Measurements from ENCODE around the gene MAGEA2B. TPM values are rescaled to one million over a fixed set of nuclear protein-coding genes. Genes with fewer than 3 reads are reported as not detected.
"Not testable (repeated sequence)": the region's sequence is repeated elsewhere in the genome, so short reads cannot be mapped to it uniquely, and the experiment has no call there.

The MAGEA2B gene
- total and polyA plus RNA-seq, 2 experiments from 2014 or later = not detected

DNA sequence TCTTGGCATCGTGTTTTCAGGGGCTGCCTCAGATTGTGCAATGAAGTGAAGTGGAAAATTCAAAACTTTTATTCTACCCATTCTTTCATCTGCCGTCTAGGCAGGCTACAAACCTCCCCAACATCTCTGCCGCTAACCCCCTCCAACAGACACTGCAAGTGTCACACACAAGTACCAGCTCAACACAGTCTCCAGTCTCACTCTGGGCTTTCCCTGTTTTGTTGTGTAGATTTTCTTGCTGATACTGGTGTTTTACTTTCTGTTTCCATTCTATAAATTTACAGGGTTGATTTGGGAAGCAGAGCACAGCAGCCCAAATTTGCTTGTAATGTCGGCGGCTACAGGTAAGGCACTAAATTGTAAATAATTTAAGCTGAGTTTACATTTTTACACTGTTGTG, 40.4 kb downstream of the MAGEA2B start:
- not testable (repeated sequence) for H2AFZ ChIP-seq; H3K4me2 ChIP-seq; H3K27ac ChIP-seq; H3K79me2 ChIP-seq; H4K20me1 ChIP-seq (ENCODE audit: insufficient read depth, poor library complexity, severe bottlenecking); H3K4me1 ChIP-seq (ENCODE audit: insufficient read depth); H3K4me3 ChIP-seq; DNase-seq (ENCODE audit: low spot score); H3K36me3 ChIP-seq (replicated peaks; ENCODE audit: insufficient read depth, low read depth); H3K9me2 ChIP-seq (replicated peaks; ENCODE audit: insufficient read depth); H3K27me3 ChIP-seq; H3K9me3 ChIP-seq (ENCODE audit: low read depth)
- WGBS (ENCODE audit: low lambda C conversion rate, missing lambda C conversion rate) = no CpG with 5 or more reads among the region's 5 CpGs

DNA sequence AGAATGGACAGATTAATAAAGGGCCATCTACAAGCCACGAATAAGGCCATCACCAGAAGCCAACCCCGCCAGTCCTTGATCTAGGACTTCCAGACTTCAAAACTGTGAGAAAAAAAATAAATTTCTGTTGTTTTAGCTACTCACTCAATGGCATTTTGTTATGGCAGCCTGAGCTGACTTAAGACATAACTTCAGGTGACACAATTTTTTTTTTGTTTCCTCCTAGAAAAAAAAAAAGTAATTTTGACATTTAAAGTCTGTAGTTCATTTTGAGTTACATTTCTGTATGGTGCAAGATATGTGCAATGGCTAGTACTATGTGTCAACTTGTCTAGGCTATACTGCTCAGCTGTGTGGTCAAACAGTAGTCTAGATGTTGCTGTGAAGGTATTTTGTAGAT, 44.5 kb downstream of the MAGEA2B start, which contains the start of gene CSAG3:
Gene CSAG3, plus strand, starts transcription at position 301 of the 400 bp plus-strand sequence.
- H4K20me1 ChIP-seq (ENCODE audit: insufficient read depth, poor library complexity, severe bottlenecking); H3K9me3 ChIP-seq (ENCODE audit: low read depth); H3K9me2 ChIP-seq (replicated peaks; ENCODE audit: insufficient read depth); H3K4me1 ChIP-seq (ENCODE audit: insufficient read depth); H2AFZ ChIP-seq; H3K4me2 ChIP-seq; H3K79me2 ChIP-seq; H3K27me3 ChIP-seq; H3K36me3 ChIP-seq (replicated peaks; ENCODE audit: insufficient read depth, low read depth); H3K27ac ChIP-seq; DNase-seq (ENCODE audit: low spot score); H3K4me3 ChIP-seq: not testable (repeated sequence)
- WGBS (ENCODE audit: low lambda C conversion rate, missing lambda C conversion rate) = no CpG with 5 or more reads among the region's 2 CpGs

DNA sequence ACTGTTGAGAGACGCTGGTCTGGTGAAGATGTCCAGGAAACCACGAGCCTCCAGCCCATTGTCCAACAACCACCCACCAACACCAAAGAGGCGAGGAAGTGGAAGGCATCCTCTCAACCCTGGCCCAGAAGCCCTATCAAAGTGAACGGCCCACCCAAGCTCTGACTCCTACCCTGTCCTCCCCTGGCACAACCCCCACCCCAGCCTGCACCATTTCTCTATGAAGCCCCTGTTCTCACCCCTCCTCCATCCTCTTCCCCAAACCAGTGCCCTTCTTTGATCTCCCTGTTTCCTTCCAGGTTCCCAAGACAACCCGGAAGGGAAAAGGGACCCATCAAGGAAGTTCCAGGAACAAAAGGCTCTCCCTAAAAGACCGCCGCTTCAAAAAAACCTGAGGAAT, 45.1 kb downstream of the MAGEA2B start:
- not testable (repeated sequence) for H3K4me3 ChIP-seq; H3K4me1 ChIP-seq (ENCODE audit: insufficient read depth); H3K27ac ChIP-seq; H3K4me2 ChIP-seq; H3K9me2 ChIP-seq (replicated peaks; ENCODE audit: insufficient read depth); H3K9me3 ChIP-seq (ENCODE audit: low read depth); H4K20me1 ChIP-seq (ENCODE audit: insufficient read depth, poor library complexity, severe bottlenecking); H3K79me2 ChIP-seq; H3K27me3 ChIP-seq; H3K36me3 ChIP-seq (replicated peaks; ENCODE audit: insufficient read depth, low read depth); H2AFZ ChIP-seq; DNase-seq (ENCODE audit: low spot score)
- 71% methylated on average over 3 of the region's 7 CpGs for WGBS (ENCODE audit: low lambda C conversion rate, missing lambda C conversion rate)

DNA sequence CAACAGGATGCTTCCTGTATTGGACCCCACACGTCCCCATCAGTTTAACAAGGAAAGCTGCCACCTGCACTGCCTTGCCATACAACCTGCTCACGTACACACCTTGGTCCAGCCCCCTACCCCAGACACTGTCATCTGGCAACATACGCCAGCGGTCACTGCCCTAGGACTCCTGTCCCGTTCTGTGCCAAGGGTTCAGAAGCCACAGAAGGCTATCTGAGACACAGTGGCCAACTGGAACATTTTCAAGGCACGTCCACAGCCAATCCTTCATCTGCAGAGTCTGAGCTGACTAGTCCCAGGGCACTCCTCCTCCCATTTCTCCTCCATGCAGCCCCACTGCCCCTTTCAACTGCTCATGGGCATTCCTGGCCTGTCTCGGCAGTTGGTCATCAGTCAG, 47.2 kb downstream of the MAGEA2B start:
- not testable (repeated sequence) for H3K4me3 ChIP-seq; H3K36me3 ChIP-seq (replicated peaks; ENCODE audit: insufficient read depth, low read depth); H3K27ac ChIP-seq; H2AFZ ChIP-seq; H3K4me1 ChIP-seq (ENCODE audit: insufficient read depth); DNase-seq (ENCODE audit: low spot score); H3K79me2 ChIP-seq; H3K27me3 ChIP-seq; H3K9me3 ChIP-seq (ENCODE audit: low read depth); H3K9me2 ChIP-seq (replicated peaks; ENCODE audit: insufficient read depth); H3K4me2 ChIP-seq; H4K20me1 ChIP-seq (ENCODE audit: insufficient read depth, poor library complexity, severe bottlenecking)
- whole genome bisulfite sequencing (ENCODE audit: low lambda C conversion rate, missing lambda C conversion rate) = 64% methylated on average over 5 of the region's 7 CpGs

DNA sequence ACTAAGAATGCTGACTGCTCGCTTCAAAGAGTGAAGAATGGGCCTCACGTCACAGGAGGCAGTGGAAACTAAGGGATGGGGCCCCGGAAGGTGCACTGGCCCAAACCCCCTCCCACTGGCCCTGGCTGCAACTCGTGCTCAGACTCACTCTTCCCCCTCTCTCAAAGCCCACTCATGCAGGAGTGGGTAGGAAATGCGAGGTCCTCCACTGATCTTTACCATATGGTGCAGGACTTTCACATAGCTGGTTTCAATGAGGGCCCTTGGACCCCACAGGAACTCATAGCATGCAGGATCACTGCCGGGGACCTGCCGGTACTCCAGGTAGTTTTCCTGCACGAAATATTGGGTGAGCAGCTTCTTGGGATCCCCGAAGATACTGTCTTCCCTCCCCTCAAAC, 52.1 kb downstream of the MAGEA2B start:
- H3K27ac ChIP-seq; H3K36me3 ChIP-seq (replicated peaks; ENCODE audit: insufficient read depth, low read depth); DNase-seq (ENCODE audit: low spot score); H3K4me1 ChIP-seq (ENCODE audit: insufficient read depth); H3K4me3 ChIP-seq; H3K79me2 ChIP-seq; H4K20me1 ChIP-seq (ENCODE audit: insufficient read depth, poor library complexity, severe bottlenecking); H2AFZ ChIP-seq; H3K27me3 ChIP-seq; H3K4me2 ChIP-seq; H3K9me3 ChIP-seq (ENCODE audit: low read depth); H3K9me2 ChIP-seq (replicated peaks; ENCODE audit: insufficient read depth): not testable (repeated sequence)
- WGBS (ENCODE audit: low lambda C conversion rate, missing lambda C conversion rate) = 73% methylated on average over 9 of the region's 9 CpGs

Other genes starting within 250 kb of the MAGEA2B start
- 0.28 and 0.60 TPM in 2 replicates for gene GABRQ, start 76.7 kb upstream of the MAGEA2B start, total RNA-seq
- 0.05 TPM in 1 of 2 replicates, not detected in the other for gene GABRQ, start 76.7 kb upstream of the MAGEA2B start, polyA plus RNA-seq
- gene MAGEA3, start 15.8 kb upstream of the MAGEA2B start, total RNA-seq = not detected in 2 replicates
- not detected in 2 replicates for gene MAGEA3, start 15.8 kb upstream of the MAGEA2B start, polyA plus RNA-seq
- gene CSAG2, start 5.4 kb upstream of the MAGEA2B start, total RNA-seq = not detected in 2 replicates
- gene CSAG2, start 5.4 kb upstream of the MAGEA2B start, polyA plus RNA-seq = 0.33 and 0.64 TPM in 2 replicates
- gene CSAG1, start 19.1 kb downstream of the MAGEA2B start, total RNA-seq = not detected in 2 replicates
- not detected in 2 replicates for gene CSAG1, start 19.1 kb downstream of the MAGEA2B start, polyA plus RNA-seq
- not detected in 2 replicates for gene MAGEA12, start 19.1 kb downstream of the MAGEA2B start, total RNA-seq
- gene MAGEA12, start 19.1 kb downstream of the MAGEA2B start, polyA plus RNA-seq = not detected in 2 replicates
- gene MAGEA2, start 39.2 kb downstream of the MAGEA2B start, total RNA-seq = 0.28 and 0.93 TPM in 2 replicates
- gene MAGEA2, start 39.2 kb downstream of the MAGEA2B start, polyA plus RNA-seq = 0.24 and 0.39 TPM in 2 replicates
- not detected in 2 replicates for gene CSAG3, start 44.6 kb downstream of the MAGEA2B start, total RNA-seq
- 0.33 TPM in 1 of 2 replicates, not detected in the other for gene CSAG3, start 44.6 kb downstream of the MAGEA2B start, polyA plus RNA-seq
- not detected in 2 replicates for gene MAGEA6, start 55.1 kb downstream of the MAGEA2B start, total RNA-seq
- gene MAGEA6, start 55.1 kb downstream of the MAGEA2B start, polyA plus RNA-seq = 0.45 TPM in 1 of 2 replicates, not detected in the other
- gene CETN2, start 116.1 kb downstream of the MAGEA2B start, total RNA-seq = 43.7 and 44.8 TPM in 2 replicates
- gene CETN2, start 116.1 kb downstream of the MAGEA2B start, polyA plus RNA-seq = 45.5 and 46.0 TPM in 2 replicates
- gene NSDHL, start 116.4 kb downstream of the MAGEA2B start, total RNA-seq = 46.2 and 56.7 TPM in 2 replicates
- gene NSDHL, start 116.4 kb downstream of the MAGEA2B start, polyA plus RNA-seq = 47.8 and 62.9 TPM in 2 replicates
- 10.6 and 10.8 TPM in 2 replicates for gene ZNF185, start 183.4 kb downstream of the MAGEA2B start, total RNA-seq
- 18.1 and 18.3 TPM in 2 replicates for gene ZNF185, start 183.4 kb downstream of the MAGEA2B start, polyA plus RNA-seq

Data from hepatocyte (in vitro differentiated cells).